ENCODE data around the gene TNFRSF4.

TNFRSF4 gene

DNA sequence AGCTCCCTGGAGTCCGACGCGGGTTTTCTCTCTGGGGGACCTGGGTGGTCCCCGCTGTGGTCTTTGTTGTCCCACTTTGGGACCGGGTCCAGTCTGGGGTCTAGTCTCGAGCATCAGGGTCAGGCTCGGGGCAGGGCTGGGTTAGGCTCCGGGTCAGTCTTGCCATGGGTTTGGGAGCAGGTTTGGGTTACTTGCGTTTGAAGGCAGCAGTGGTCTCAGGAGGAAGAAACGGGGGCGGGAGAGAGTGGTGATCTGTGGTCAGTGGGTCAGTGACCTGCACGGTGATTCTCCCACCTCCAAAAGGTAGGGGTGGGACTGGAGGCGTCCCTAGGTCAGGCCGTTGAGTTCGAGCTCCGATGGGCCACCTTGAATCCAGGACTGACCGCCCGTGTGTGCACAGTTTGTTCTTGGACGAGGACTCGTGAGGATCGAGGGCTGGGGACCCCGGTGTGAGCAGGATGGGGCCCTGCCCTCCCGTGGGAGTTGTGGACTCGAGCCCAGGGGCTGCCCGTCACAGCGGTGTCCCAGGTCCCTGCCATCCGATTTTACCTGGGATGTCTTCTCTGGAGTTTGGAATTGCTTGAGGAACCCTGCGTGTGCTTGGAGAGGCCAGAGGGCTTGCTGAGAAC, 20.3 kb upstream of the TNFRSF4 start:
- in situ Hi-C loops (cut with HindIII; ENCODE audit: low sequenced_read_pairs), result no loop called here

DNA sequence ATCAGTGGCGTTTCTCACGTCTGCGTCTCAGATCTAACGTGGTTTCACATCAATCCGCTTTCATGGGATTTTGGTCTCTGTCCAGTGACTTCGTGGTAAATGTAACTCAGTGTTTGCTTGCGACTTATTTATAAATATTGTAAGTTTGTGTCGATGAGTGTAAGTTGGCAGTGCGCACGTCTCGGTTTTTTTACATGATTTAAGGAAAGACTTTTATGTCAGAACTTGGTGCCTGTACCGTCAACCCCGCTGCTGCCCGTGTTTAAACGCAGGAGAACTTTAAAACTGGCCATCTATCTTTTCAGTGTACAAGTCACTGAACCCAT, 19.6 kb upstream of the TNFRSF4 start:
- in situ Hi-C loops (cut with HindIII; ENCODE audit: low sequenced_read_pairs), result no loop called here

DNA sequence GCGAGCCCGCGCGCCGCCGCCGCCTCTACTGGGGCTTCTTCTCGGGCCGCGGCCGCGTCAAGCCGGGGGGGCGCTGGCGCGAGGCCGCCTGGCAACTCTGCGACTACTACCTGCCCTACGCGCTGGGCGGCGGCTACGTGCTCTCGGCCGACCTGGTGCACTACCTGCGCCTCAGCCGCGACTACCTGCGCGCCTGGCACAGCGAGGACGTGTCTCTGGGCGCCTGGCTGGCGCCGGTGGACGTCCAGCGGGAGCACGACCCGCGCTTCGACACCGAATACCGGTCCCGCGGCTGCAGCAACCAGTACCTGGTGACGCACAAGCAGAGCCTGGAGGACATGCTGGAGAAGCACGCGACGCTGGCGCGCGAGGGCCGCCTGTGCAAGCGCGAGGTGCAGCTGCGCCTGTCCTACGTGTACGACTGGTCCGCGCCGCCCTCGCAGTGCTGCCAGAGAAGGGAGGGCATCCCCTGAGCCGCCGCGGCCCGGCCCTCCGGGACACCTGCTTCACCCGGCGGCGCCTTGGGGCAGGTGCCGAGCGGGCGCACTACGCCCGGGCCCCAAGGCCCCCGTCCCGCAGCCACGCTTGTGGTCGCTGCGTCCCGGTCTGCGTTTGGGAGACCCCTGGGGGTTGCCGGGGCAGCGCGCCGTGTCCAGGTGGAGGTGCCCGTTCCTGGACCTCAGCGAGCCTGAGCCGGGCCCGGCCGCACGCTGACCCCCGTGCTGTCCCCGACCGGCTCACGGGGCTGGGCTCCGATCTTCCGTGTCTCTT, 19.0 kb upstream of the TNFRSF4 start:
- in situ Hi-C loops (cut with HindIII; ENCODE audit: low sequenced_read_pairs), result no loop called here

DNA sequence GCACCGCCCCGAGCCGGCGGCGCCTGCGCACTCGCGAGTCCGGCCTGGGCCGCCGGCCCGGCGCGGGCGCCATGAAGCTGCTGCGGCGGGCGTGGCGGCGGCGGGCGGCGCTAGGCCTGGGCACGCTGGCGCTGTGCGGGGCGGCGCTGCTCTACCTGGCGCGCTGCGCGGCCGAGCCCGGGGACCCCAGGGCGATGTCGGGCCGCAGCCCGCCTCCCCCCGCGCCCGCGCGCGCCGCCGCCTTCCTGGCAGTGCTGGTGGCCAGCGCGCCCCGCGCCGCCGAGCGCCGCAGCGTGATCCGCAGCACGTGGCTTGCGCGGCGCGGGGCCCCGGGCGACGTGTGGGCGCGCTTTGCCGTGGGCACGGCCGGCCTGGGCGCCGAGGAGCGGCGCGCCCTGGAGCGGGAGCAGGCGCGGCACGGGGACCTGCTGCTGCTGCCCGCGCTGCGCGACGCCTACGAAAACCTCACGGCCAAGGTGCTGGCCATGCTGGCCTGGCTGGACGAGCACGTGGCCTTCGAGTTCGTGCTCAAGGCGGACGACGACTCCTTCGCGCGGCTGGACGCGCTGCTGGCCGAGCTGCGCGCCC, 18.3 kb upstream of the TNFRSF4 start, which contains the start of gene B3GALT6:
Gene B3GALT6 (plus strand): TSS at position 30 of the 588 bp plus-strand sequence. CDS start 42 bp downstream, at position 72.
- in situ Hi-C loops (cut with HindIII; ENCODE audit: low sequenced_read_pairs), result no loop called here

DNA sequence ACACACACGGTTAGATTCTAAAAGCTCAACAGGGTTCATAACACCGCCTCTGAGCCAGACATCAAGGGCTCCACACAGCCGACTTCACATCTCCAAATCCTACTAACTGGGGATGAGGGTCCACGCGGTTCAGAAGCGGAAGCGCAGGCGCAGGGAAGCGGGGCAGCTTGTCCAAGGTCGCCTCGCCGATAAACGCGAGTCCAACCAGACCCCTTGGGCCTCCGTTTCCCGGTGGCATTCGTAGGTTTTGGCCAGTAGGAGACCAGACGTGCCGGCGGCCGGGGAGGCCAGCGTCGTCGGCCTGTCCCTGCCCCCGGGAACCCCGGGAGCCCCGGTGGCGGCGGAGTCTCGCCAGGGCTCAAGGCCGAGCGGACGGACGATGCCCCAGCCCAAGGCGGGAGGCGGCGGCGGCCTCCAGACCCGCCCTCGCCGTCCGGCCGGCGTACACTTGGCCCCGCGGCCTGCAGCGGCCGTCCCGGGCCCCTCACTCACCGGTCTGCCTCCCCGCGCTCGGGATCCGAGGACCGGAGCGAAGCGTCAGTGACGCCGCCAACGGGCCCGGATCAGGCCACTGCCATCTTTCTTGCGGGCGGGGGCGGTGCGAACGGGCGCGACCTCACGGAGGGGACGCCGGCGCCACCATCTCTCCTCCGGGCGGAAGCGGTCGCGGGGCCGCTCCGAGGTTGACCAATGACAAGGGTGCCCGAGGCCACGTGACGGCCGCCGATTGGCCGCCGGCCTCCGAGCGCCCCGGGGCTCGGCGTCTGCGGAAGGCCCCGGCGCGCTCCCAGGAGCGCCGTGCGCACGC, 17.7 kb upstream of the TNFRSF4 start, which contains the start of gene SDF4:
Gene SDF4 (minus strand): TSS at position 602 of the 808 bp plus-strand sequence. CDS start 3,229 bp downstream, outside the sequence.
- in situ Hi-C loops (cut with HindIII; ENCODE audit: low sequenced_read_pairs), result no loop called here

DNA sequence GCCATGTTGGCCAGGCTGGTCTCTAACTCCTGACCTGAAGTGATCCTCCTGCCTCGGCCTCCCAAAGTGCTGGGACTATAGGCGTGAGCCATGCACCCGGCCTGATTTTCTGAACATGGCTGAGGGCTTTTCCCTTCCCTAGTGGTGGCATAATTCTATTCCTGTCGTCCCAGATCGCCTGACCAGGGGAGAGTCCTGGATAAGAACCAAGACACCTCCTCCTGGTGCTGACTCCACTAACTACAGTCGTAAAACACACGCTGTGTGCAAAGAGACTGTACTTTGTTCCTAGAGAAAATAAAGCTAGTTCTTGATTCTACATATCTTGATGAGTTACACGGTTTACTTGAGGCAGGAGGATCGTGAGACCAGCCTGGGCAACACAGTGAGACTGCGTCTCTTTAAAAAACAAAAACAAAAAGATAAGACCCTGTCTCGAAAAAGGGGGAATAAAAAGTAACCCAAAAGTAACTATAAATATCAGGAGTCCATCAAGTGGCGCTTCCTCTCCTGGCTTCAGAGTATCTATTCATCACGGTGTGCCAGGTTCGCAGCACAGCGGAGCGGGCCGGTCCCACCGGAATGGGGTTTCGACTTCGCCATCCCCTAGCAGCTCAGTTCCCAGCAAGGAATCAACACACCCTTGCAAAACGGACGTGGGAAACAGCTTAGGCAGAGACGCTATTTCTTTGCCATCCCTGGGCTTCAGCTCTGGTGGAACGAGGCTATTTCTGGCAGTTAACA, 16.9 kb upstream of the TNFRSF4 start:
- in situ Hi-C loops (cut with HindIII; ENCODE audit: low sequenced_read_pairs), result no loop called here

DNA sequence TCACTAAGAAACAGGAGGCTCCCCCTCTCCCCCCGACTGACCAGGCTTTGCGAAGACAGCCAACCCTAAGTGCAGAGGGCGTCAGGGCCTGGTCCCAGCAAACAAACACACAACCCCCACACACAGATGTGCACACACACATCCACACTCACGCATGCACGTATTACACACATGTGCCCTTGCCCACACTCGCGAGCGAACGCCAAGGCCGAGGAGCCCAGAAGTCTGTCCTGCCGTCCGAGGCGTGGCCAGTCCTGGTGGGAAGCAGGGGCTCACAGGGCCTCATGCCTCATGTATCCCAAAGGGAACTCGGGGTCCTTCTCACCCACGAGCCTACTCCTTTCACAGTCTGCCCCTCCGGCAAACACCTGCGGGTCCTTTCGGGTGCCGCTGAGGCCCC, 15.8 kb upstream of the TNFRSF4 start:
- in situ Hi-C loops (cut with HindIII; ENCODE audit: low sequenced_read_pairs), result loop anchor here (5.0 kb wide), 1 partner anchor 72 kb away; no protein-coding TSS in a partner anchor

DNA sequence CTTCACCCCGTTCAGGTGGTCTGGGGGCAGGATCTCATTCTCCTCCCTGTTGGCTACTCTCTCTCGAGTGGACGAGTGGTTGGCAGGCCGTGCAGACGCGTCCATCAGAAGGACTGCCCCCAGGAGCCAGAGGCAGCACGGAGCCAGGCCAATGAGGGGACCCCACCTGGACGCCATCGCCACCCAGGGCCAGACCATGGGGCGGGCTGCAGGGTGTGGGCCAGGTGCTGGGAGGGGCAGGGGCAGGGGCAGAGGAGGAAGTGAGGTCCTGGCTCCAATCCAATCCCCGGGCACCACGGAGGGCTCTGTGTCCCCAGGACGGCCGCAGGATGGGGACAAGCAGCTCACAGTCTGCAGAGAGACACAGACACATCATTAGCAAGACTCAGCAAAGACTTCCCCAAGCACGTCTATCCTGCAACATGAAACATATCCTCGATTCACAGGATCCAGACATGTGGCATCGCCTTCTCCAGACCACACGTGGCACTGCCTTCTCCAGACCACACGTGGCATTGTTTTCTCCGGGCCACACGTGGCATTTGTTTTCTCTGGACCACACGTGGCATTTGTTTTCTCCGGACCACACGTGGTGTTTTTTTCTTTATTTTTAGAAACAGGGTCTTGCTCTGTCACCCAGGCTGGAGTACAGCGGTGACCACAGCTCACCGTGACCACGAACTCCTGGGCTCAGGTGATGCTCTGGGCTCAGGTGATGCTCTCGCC, 14.8 kb upstream of the TNFRSF4 start:
- in situ Hi-C loops (cut with HindIII; ENCODE audit: low sequenced_read_pairs), result loop anchor here (5.0 kb wide), 1 partner anchor 71 kb away; no protein-coding TSS in a partner anchor

DNA sequence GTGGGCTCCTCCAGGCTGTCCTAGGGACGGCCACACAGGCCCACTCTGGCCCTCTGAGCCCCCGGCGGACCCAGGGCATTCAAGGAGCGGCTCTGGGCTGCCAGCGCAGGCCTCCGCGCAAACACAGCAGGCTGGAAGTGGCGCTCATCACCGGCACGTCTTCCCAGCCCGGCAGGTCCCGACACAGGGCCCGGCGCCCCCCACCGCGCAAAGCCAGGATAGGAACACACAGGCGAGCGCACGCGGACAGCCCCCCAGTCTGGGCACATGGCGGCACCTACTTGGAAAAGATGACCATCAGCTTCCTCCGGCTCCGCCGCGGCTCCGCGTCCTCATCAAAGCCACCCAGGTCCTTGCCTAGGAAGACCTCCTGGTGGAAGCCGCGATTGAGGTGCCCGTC, 14.2 kb upstream of the TNFRSF4 start:
- in situ Hi-C loops (cut with HindIII; ENCODE audit: low sequenced_read_pairs), result loop anchor here (5.0 kb wide), 1 partner anchor 71 kb away; no protein-coding TSS in a partner anchor

DNA sequence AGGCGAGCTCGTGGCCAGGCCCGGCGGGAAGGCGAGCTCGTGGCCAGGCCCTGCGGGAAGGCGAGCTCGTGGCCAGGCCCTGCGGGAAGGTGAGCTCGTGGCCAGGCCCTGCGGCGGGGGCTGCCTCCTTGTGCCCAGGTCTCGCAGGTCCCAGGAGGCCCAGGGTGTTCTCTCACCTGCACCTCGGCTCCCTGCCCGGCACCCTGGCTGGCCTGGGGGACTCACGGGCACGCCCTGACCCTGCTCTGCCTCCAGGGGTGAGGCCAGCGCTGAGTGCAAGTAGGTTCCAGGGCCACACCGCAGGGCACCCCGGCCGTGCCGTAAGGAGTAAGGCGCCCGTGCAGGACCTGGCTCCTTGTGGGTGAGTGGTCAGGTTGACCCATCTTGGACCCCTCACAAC, 13.4 kb upstream of the TNFRSF4 start:
- in situ Hi-C loops (cut with HindIII; ENCODE audit: low sequenced_read_pairs), result loop anchor here (5.0 kb wide), 1 partner anchor 70 kb away; no protein-coding TSS in a partner anchor

DNA sequence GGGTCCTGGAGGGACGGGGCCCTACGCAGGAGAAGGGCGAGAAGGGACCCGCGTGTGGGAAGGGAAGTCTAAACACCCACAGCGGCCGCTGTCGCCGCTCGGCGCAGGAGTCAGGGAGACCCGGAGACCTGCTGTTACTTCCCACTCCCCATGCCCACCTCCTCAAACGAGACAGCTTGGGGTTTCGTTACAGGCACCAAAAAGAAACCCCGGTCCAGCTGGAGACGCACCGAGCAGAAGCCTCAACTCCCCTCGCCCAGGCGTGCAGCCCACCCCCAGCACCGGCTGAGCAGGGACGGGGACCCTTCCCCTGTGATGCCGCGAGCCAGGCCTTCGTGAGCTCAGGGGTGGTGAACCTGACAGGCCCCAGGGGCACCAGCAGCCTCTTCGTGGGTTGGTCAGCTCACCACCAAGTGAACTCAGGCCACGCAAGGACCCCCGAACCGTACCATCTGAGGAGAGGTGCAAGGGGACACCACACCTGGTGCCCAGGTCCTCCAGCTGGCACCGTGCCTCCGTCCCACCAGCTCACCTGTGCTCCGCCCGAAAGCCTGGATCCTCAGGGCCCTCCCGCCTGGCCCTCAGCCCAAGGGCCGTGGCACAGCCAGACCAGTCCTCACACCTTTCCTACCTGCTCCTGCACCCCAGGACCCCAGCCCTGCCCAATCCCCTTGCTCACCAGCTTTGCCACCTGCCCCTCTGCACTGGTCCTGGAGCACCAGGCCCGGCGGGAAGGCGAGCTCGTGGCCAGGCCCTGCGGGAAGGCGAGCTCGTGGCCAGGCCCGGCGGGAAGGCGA, 12.8 kb upstream of the TNFRSF4 start:
- in situ Hi-C loops (cut with HindIII; ENCODE audit: low sequenced_read_pairs), result loop anchor here (5.0 kb wide), 1 partner anchor 69 kb away; no protein-coding TSS in a partner anchor

DNA sequence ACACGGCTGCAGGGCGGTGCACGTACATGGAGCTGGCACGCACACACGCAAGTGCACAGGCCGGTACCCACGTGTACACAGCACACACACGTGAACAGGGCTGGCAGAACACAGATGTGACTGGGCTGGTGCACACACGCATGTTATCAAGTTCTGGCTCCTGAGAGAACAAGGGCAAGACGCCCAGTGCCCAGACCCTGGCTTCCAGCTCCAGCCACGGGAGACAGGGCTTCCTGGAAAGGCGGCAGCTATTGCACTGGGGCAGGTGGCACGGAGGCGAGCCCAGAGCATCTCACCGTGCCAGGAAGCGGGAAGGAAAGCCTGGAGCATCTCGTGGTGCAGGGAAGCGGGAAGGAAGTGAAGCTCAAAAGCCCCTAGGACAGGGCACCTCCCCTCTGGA, 12.0 kb upstream of the TNFRSF4 start:
- in situ Hi-C loops (cut with HindIII; ENCODE audit: low sequenced_read_pairs), result loop anchor here (5.0 kb wide), 1 partner anchor 69 kb away; no protein-coding TSS in a partner anchor

DNA sequence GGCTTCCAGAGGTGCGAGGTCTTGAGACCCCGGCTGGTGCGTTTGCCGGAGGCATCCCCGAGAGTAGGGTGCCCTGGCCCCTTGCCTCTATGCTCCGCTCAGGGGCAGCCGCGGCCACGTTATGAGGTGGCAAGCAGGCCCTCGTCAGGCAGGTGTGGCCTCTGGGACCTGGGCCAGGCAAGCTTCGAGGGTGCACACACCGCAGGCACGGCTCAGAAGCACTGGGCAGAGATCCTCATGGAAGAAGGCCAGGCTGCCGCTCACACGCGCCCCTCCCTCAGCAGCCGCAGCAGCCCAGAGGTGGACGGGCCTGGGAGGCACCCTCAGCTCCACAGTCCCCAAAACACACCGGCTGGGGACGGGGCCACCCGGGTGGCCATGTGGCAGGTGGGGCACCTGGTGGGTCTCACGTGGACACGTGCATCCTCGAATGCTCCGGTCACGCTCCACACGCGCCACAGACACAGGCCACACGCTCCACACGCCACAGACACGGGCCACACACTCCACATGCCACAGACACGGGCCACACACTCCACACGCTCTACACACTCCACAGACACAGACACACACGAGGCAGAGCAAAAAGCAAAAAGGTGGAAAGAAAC, 11.4 kb upstream of the TNFRSF4 start:
- in situ Hi-C loops (cut with HindIII; ENCODE audit: low sequenced_read_pairs), result loop anchor here (5.0 kb wide), 1 partner anchor 68 kb away; no protein-coding TSS in a partner anchor

DNA sequence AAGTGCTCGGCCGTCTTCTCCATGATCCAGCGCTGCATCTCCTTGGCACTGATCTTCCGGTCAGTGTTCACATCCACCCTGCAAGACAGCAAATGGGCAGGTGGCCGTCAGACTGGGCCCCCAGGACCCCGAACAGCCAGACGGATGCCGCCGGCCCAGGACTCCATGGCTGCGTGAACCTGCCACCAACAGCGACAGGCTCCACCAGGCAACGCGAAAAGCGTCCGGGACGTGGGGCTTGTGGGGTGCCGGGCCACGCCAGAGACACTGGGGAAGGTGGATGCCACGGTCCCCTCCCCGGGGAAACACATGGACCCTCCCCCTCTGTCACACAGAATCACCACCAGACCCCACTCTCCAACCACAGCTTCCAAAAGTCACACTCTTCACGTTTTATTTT, 9.9 kb upstream of the TNFRSF4 start:
- in situ Hi-C loops (cut with HindIII; ENCODE audit: low sequenced_read_pairs), result loop anchor here (5.0 kb wide), 1 partner anchor 97 kb away; no protein-coding TSS in a partner anchor

DNA sequence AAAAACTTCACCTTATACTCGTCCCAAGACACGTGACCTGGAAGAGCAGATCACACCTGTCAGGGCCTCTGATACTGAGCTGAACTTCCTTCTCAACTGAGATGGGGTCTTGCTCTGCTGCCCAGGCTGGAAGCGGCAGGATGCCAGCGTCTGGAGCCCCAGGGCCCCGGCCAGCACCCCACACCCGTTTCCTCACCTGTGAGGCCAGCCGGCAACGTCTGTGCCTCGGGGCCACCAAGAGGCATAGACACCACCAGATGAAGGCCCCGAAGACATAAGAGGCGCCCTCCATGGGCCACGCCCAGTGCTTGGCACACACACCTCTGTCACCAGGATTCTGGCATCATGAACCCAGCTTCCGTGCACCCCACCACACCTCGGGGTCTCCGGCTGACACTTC, 9.4 kb upstream of the TNFRSF4 start:
- in situ Hi-C loops (cut with HindIII; ENCODE audit: low sequenced_read_pairs), result loop anchor here (5.0 kb wide), 1 partner anchor 96 kb away; no protein-coding TSS in a partner anchor

DNA sequence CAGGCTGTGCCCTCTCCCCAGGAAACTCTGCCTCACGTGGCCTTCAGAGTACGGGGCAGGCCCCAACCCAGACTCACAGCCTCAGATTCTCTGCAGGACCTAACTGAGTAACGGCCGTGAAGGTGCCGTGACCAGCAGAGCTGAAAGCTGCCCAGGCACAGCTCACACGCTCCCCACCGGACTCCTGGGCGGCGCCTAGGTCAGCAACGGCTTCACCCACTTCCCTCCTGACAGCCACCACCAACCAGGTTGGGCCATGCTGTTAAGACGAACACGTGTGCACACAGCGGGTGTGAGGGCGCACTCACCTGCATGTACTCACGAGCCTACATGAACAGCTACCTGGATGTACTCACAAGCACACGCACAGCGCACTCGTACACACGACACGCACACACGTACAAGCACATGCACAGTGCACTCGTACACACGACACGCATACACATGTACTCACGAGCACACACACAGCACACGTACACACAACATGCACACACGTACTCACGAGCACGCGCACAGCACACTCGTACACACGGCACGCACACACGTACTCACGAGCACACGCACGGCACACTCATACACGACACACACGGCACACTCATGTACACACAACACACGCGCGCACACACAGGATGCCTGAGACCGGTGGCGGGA, 8.7 kb upstream of the TNFRSF4 start:
- in situ Hi-C loops (cut with HindIII; ENCODE audit: low sequenced_read_pairs), result loop anchor here (5.0 kb wide), 1 partner anchor 95 kb away; no protein-coding TSS in a partner anchor

DNA sequence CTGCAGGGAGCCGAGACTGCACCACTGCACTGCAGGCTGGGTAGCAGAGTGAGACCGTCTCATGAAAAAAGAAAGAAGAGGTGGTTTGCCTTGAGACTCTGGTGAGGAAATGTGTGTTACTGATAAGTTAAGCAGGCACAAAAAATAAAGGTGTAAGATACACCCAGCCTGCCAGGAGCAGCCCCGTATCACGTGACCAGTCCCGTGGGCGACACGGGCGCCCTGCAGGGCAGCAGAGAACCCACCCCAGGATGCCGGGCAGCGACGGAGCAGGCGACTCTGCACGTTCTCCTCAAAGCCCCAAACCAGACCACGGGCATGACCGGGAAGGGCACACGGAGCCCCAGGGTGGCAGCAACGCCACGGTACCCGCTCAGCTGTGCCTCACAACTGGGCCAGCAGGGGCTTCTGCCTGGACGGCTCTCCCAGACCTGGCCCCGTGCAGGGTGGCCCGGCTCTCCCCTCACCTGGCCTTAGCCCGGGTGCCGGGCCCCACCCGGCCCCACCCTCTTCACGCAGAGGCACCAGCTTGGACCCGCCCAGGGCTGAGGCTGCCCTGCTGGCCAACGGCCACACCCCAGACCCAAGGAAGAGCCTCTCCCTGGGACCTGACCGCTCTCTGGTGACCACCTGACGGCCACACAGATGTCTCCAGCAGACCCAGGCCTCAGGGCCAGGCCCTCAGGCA, 8.1 kb upstream of the TNFRSF4 start:
- in situ Hi-C loops (cut with HindIII; ENCODE audit: low sequenced_read_pairs), result loop anchor here (5.0 kb wide), 1 partner anchor 95 kb away; no protein-coding TSS in a partner anchor
